ENCODE measurements around the gene PRKRA.

DNA sequence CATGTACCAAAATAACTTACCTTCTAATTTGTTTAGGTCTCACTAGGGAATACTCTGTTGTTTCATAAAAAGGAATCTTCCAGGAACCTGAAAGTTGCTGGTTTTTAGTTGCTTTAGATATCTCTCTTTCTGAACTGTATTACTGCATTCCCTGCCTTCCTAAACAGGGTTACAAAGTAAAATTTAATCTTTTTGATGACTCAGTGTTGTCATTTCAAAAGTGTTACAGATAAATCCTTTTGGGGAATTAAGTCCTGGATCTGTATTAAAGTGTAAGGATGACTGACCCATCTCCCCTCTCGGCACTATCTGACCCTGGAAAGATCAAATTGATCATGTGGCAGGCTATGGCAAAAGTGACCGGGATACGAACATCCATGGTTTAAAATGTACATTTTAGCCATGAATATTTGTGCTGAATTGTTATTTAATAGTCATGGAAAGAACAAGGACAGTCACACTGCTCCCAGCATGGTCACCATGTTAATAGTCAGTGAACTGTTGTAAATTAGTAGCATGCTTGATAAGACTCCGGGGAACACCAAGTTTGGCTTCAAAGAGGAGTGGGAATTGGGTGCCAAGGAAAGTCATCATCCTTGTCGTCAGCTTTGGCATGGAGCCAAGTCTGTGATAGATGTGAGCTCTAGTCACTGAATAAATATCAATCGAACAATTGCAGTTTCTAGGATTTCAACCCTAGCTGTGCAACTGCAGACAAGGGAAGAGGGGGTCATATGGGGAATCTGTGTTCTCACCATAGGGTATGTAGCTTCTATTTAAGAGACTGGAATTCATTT lies 33.5 kb upstream of the PRKRA start:
- TF ChIP-seq, protein P1, sequence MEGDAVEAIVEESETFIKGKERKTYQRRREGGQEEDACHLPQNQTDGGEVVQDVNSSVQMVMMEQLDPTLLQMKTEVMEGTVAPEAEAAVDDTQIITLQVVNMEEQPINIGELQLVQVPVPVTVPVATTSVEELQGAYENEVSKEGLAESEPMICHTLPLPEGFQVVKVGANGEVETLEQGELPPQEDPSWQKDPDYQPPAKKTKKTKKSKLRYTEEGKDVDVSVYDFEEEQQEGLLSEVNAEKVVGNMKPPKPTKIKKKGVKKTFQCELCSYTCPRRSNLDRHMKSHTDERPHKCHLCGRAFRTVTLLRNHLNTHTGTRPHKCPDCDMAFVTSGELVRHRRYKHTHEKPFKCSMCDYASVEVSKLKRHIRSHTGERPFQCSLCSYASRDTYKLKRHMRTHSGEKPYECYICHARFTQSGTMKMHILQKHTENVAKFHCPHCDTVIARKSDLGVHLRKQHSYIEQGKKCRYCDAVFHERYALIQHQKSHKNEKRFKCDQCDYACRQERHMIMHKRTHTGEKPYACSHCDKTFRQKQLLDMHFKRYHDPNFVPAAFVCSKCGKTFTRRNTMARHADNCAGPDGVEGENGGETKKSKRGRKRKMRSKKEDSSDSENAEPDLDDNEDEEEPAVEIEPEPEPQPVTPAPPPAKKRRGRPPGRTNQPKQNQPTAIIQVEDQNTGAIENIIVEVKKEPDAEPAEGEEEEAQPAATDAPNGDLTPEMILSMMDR (IDR thresholded peaks at IDR 0.05) = no peak
- TF ChIP-seq EP300 (IDR thresholded peaks at IDR 0.05) = no peak
